B cell (primary cell): ENCODE measurements around the gene AFTPH. TPM values are rescaled to one million over a fixed set of nuclear protein-coding genes. Genes with fewer than 3 reads are reported as not detected.

Experiments used
- ATAC-seq: fragments of 200-7000 bp; cut with Tn5 transposase; one replicate; pipeline ENCODE4 v1.10.0; 2021; ENCODE audit warnings: low read depth, mild to moderate bottlenecking, moderate number of reproducible peaks, moderate library complexity
- CTCF ChIA-PET: fragments of 350-600 bp; sonication (Branson Sonifier 250); formaldehyde crosslinking; loops from one replicate; lab custom pipeline; 2021; ENCODE audit warnings: antibody characterized with exemption, inconsistent platforms; lab: Charles Lee
- POLR2A ChIA-PET: fragments of 350-600 bp; sonication (Branson Sonifier 250); formaldehyde crosslinking; loops from one replicate; lab custom pipeline; 2021; ENCODE audit warnings: antibody characterized with exemption; lab: Charles Lee
- DNase-seq: peaks from one replicate; pipeline ENCODE4 v3.0.0; 2013
- H2AFZ ChIP-seq: 2 replicates; pipeline ENCODE4 v1.6.1; 2012; ENCODE audit warnings: mild to moderate bottlenecking, low read depth, low read length; ENCODE audit not compliant: insufficient read depth, poor library complexity, severe bottlenecking
- H3K27ac ChIP-seq, 2 donors: 1 replicate in 1 of 2; 2 replicates in 1 of 2; pipeline ENCODE4 v1.5.1; 2012 to 2013; ENCODE audit warnings: low read length in 2 of 2, mild to moderate bottlenecking in 2 of 2, moderate library complexity in 1 of 2
- H3K27me3 ChIP-seq, 4 experiments: fragments of 200-600 bp in 1 of 4; sonication (generic) in 1 of 4; replicated peaks in 1 of 4; 1 replicate in 2 of 4; 2 replicates in 2 of 4; pipeline versions ENCODE4 v1.6.1 to v1.7.0; 2013 to 2016; ENCODE audit warnings: low read length in 3 of 4, mild to moderate bottlenecking in 2 of 4, mixed read lengths in 1 of 4, moderate library complexity in 1 of 4; ENCODE audit not compliant: insufficient read depth in 4 of 4, control insufficient read depth in 3 of 4; ENCODE audit errors: control extremely low read depth in 1 of 4
- H3K36me3 ChIP-seq, 2 experiments: replicated peaks in 1 of 2; 1 replicate in 1 of 2; 2 replicates in 1 of 2; pipeline versions ENCODE4 v1.6.1 to v1.7.1; 2013; ENCODE audit warnings: low read length in 1 of 2; ENCODE audit not compliant: insufficient read depth in 2 of 2, control insufficient read depth in 1 of 2; ENCODE audit errors: control extremely low read depth in 1 of 2, extremely low read depth in 1 of 2
- H3K4me1 ChIP-seq, 2 donors: fragments of 200-600 bp in 1 of 2; sonication (generic) in 1 of 2; 1 replicate in 1 of 2; 2 replicates in 1 of 2; pipeline versions ENCODE4 v1.5.1 to v1.6.1; 2013 to 2017; ENCODE audit warnings: low read length in 2 of 2; ENCODE audit not compliant: control insufficient read depth in 2 of 2, insufficient read depth in 2 of 2
- H3K4me2 ChIP-seq: replicated peaks from 2 replicates; pipeline ENCODE3; 2012; ENCODE audit warnings: mild to moderate bottlenecking, low read depth, low read length; ENCODE audit not compliant: poor library complexity, severe bottlenecking
- H3K4me3 ChIP-seq, 5 experiments: fragments of 200-600 bp in 1 of 5; sonication (generic) in 1 of 5; 1 replicate in 3 of 5; 2 replicates in 2 of 5; pipeline versions ENCODE4 v1.5.1 to v1.7.0; 2011 to 2016; ENCODE audit warnings: low read length in 4 of 5, mild to moderate bottlenecking in 4 of 5, low read depth in 2 of 5, control low read depth in 1 of 5, moderate library complexity in 1 of 5; ENCODE audit not compliant: insufficient read depth in 1 of 5; ENCODE audit errors: control extremely low read depth in 1 of 5, extremely low read depth in 1 of 5
- H3K79me2 ChIP-seq: fragments of 200-600 bp; sonication (generic); one replicate; pipeline ENCODE4 v1.6.0; 2016; ENCODE audit warnings: low read length; ENCODE audit not compliant: control insufficient read depth, insufficient read depth
- H3K9ac ChIP-seq: fragments of 200-600 bp; sonication (generic); 2 replicates; pipeline ENCODE4 v1.6.1; 2017; ENCODE audit warnings: mild to moderate bottlenecking, low read length, moderate library complexity
- H3K9me3 ChIP-seq, 3 donors: one replicate each; pipeline versions ENCODE4 v1.6.1 to v1.7.1; 2013; ENCODE audit warnings: low read length in 2 of 3; ENCODE audit not compliant: control insufficient read depth in 2 of 3, insufficient read depth in 1 of 3; ENCODE audit errors: control extremely low read depth in 1 of 3
- H4K20me1 ChIP-seq: 2 replicates; pipeline ENCODE4 v1.6.0; 2012; ENCODE audit warnings: mild to moderate bottlenecking, low read length; ENCODE audit not compliant: insufficient read depth, control insufficient read depth, poor library complexity, severe bottlenecking
- H3K27ac Mint-ChIP-seq: one replicate; pipeline ENCODE4 v1.8.0; 2021; ENCODE audit warnings: mixed read lengths
- H3K27me3 Mint-ChIP-seq: one replicate; pipeline ENCODE4 v1.8.0; 2021; ENCODE audit warnings: mixed read lengths
- H3K4me1 Mint-ChIP-seq: one replicate; pipeline ENCODE4 v1.8.0; 2021; ENCODE audit warnings: mixed read lengths
- H3K4me3 Mint-ChIP-seq: one replicate; pipeline ENCODE4 v1.8.0; 2021; ENCODE audit warnings: mixed read lengths
- H3K9me3 Mint-ChIP-seq: one replicate; pipeline ENCODE4 v1.8.0; 2022; ENCODE audit warnings: mixed read lengths; ENCODE audit not compliant: insufficient read depth
- EZH2 ChIP-seq: IDR thresholded peaks from 2 replicates; pipeline ENCODE4 v1.6.1; 2012; ENCODE audit warnings: borderline replicate concordance, low read depth, mild to moderate bottlenecking, moderate library complexity, low read length; ENCODE audit not compliant: insufficient read depth, poor library complexity, severe bottlenecking
- WGBS: methylation state at CpG from one replicate; pipeline ENCODE4 v1.1.5; 2013; ENCODE audit warnings: missing lambda C conversion rate; ENCODE audit not compliant: insufficient coverage; 5-methylcytosine and 5-hydroxymethylcytosine counted together
- intact Hi-C: fragments of 100-400 bp; cut with micrococcal nuclease; formaldehyde crosslinking; loops from one replicate; pipeline ENCODE4 v1.10.0; 2022
- polyA plus RNA-seq: library from polyadenylated mRNA; depleted of rRNA; stranded (reverse); fragments of >200 nt; gene quantifications from 2 replicates; pipeline ENCODE4 v1.2.3, GENCODE V29; 2012
- total RNA-seq, 2 donors: library from RNA; stranded (reverse); fragments of 120-200 nt in 1 of 2; gene quantifications; 1 replicate in 1 of 2; 2 replicates in 1 of 2; pipeline versions ENCODE4 v1.2.3 to v1.2.4, GENCODE V29; 2013 to 2022
- TF ChIP-seq, protein P1 (sequence below): fragments of 200-600 bp; IDR thresholded peaks from one replicate; pipeline ENCODE4 v1.8.0; 2022; ENCODE audit warnings: antibody characterized with exemption, mild to moderate bottlenecking

The AFTPH gene
- total and polyA plus RNA-seq, 2 donors (not counting 1 experiment from before 2014, with no cell fraction given) = 45.4 to 94.1 TPM

DNA sequence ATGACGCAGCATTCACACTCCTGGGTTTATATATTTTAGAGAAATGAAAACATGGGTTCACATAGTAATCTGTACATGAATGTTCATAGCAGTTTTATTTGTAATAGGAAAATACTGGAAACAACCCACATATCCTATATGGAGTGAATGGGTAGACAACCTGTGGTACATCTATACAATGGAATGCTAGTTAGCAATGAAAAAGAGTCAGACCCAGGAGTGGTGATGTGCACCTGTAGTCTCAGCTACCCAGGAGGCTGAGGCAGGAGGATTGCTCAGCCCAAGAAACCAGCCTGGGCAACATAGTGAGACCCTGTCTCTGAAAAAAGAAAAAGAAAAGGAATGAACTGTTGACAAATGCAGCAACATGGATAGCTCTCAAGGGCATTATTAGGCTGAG is 25.9 kb downstream of the AFTPH start:
- DNase-seq (no peak), ATAC-seq (no peak)
- POLR2A ChIA-PET = no interaction called here
- Histone ChIP-seq H4K20me1 (peaks cover 41% of the 10 kb centered on the region), H3K4me2 (no peak overlapping the region), H3K79me2 (peaks cover 52% of the 10 kb centered on the region), H3K4me3 (no peak overlapping the region), H3K4me1 (peaks cover 3 to 5% of the 10 kb centered on the region in 2 donors), H3K27ac (no peak overlapping the region), H2AFZ (no peak overlapping the region), H3K36me3 (peaks cover 10 to 32% of the 10 kb centered on the region in 2 experiments), H3K9me3 (peaks cover 0 to 3% (median 3%) of the 10 kb centered on the region in 3 donors), H3K27me3 (no peaks in the 10 kb centered on the region), H3K9ac (no peak overlapping the region)
- Mint-ChIP-seq H3K4me1 (peaks cover 36% of the 10 kb centered on the region), H3K27ac (no peak overlapping the region), H3K4me3 (no peak overlapping the region), H3K9me3 (no peaks in the 10 kb centered on the region), H3K27me3 (no peaks in the 10 kb centered on the region)
- WGBS = no CpG with 5 or more reads among the region's 1 CpG
- TF ChIP-seq EZH2 = no peak
- TF ChIP-seq, protein P1, sequence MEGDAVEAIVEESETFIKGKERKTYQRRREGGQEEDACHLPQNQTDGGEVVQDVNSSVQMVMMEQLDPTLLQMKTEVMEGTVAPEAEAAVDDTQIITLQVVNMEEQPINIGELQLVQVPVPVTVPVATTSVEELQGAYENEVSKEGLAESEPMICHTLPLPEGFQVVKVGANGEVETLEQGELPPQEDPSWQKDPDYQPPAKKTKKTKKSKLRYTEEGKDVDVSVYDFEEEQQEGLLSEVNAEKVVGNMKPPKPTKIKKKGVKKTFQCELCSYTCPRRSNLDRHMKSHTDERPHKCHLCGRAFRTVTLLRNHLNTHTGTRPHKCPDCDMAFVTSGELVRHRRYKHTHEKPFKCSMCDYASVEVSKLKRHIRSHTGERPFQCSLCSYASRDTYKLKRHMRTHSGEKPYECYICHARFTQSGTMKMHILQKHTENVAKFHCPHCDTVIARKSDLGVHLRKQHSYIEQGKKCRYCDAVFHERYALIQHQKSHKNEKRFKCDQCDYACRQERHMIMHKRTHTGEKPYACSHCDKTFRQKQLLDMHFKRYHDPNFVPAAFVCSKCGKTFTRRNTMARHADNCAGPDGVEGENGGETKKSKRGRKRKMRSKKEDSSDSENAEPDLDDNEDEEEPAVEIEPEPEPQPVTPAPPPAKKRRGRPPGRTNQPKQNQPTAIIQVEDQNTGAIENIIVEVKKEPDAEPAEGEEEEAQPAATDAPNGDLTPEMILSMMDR = no peak
- intact Hi-C loops = no loop called here
- CTCF ChIA-PET = interaction anchor here (1.4 to 3.2 kb wide), 2 partner anchors 9 to 37 kb away, joined by 4 to 8 read pairs; no protein-coding TSS in a partner anchor

DNA sequence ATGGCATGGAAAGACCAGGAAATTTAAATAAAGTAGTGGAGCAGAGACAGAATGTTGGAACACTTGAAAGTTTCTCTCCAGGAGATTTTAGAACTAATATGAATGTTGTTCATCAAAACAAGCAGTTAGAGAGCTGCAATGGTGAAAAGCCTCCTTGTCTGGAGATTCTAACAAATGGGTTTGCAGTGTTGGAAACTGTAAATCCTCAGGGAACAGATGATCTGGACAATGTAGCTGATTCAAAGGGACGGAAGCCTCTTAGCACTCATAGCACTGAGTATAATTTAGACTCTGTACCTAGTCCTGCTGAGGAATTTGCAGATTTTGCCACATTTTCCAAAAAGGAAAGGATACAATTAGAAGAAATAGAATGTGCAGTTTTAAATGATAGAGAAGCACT is 27.7 kb downstream of the AFTPH start:
- no peak for DNase-seq
- ChIA-PET CTCF (interaction anchor here (1.0 to 3.2 kb wide), 4 partner anchors 8 to 64 kb away, joined by 3 to 8 read pairs (median 5); partner anchors contain the start of gene AFTPH), POLR2A (no interaction called here)
- H4K20me1 ChIP-seq = peaks cover 34% of the 10 kb centered on the region
- peaks cover 3 to 5% of the 10 kb centered on the region in 2 donors for H3K4me1 ChIP-seq
- H3K27ac ChIP-seq = no peak overlapping the region
- H3K4me3 ChIP-seq = no peak overlapping the region
- no peak overlapping the region for H3K4me2 ChIP-seq
- no peaks in the 10 kb centered on the region for H3K9me3 Mint-ChIP-seq
- TF ChIP-seq EZH2 = no peak
- TF ChIP-seq, protein P1 = no peak
- intact Hi-C loops = loop anchor here (2.0 kb wide), 1 partner anchor 13 kb away; no protein-coding TSS in a partner anchor
- no peaks in the 10 kb centered on the region for H3K27me3 Mint-ChIP-seq
- peaks cover 37% of the 10 kb centered on the region for H3K4me1 Mint-ChIP-seq
- no peak for ATAC-seq
- peaks cover 12 to 32% of the 10 kb centered on the region in 2 experiments for H3K36me3 ChIP-seq
- peaks cover 54% of the 10 kb centered on the region for H3K79me2 ChIP-seq
- no CpG with 5 or more reads among the region's 1 CpG for WGBS
- no peak overlapping the region for H3K4me3 Mint-ChIP-seq
- H3K27ac Mint-ChIP-seq = no peak overlapping the region
- no peaks in the 10 kb centered on the region for H3K27me3 ChIP-seq
- no peak overlapping the region for H3K9ac ChIP-seq
- no peak overlapping the region for H2AFZ ChIP-seq
- peaks cover 0 to 3% (median 3%) of the 10 kb centered on the region in 3 donors for H3K9me3 ChIP-seq
